NB4 (cell line): ENCODE measurements around the gene WDFY4.

ENCODE experiments used
- CTCF ChIP-seq: IDR thresholded peaks from one replicate; pipeline ENCODE4 v1.5.1; 2012; ENCODE audit warnings: low read depth, low read length
- MAX ChIP-seq: IDR thresholded peaks from 2 replicates; pipeline ENCODE4 v1.6.1; 2011; ENCODE audit warnings: low read depth, low read length
- MYC ChIP-seq: IDR thresholded peaks from 2 replicates; pipeline ENCODE4 v1.6.1; 2011; ENCODE audit warnings: low read depth, low read length
- POLR2A ChIP-seq: IDR thresholded peaks from 2 replicates; pipeline ENCODE4 v1.6.1; 2011; ENCODE audit warnings: mild to moderate bottlenecking; ENCODE audit not compliant: insufficient read length; ENCODE audit errors: extremely low read depth

DNA sequence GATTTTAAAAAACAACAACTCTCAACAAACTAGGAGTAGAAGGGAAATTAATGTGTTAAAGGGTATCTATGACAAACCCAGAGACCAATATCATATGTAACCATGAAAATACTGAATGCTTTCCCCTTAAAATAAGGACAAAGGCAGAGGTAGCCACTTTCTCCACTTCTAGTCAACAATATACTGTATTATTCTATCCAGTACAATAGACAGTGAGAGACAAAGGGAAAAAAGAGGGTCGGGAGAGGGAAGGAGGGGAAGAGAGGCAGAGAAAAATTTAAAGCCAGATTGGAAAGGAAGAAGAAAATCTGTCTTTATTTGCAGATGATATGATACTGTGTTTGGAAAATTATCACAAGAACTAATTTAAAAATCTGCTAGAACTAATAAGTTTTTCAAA, 39.1 kb upstream of the WDFY4 start:
- no peak for TF ChIP-seq CTCF
- TF ChIP-seq MAX, result no peak
- no peak for TF ChIP-seq POLR2A
- TF ChIP-seq MYC, result no peak
